Astrocyte (in vitro differentiated cells and primary cell): ENCODE results near the gene RAB11FIP3.

Source experiments
- CTCF ChIP-seq: IDR thresholded peaks from 2 replicates; pipeline ENCODE4 v1.5.1; 2011; ENCODE audit warnings: low read depth, mild to moderate bottlenecking, inconsistent platforms, low read length, moderate library complexity; ENCODE audit not compliant: insufficient read depth
- EZH2 ChIP-seq: IDR thresholded peaks from 2 replicates; pipeline ENCODE4 v1.6.1; 2012; ENCODE audit warnings: mild to moderate bottlenecking, low read length, inconsistent platforms; ENCODE audit not compliant: insufficient read depth

- no peak for TF ChIP-seq CTCF
- no peak for TF ChIP-seq EZH2
These were observed 28.8 kb upstream of the RAB11FIP3 start for GRCh38 chr16:396605-397004.
